Fibroblast of lung (primary cell): Measurements from ENCODE around the gene LSM7.

Experiments
- EZH2 ChIP-seq: IDR thresholded peaks from 2 replicates; pipeline ENCODE4 v1.5.1; 2012; ENCODE audit warnings: low read length, control low read depth, mild to moderate bottlenecking; ENCODE audit errors: missing control alignments
- TF ChIP-seq, protein P1 (sequence below), 2 donors: IDR thresholded peaks in 1 of 2; conservative IDR thresholded peaks in 1 of 2; 1 replicate in 1 of 2; 2 replicates in 1 of 2; pipeline ENCODE4 v1.5.1; 2011 to 2012; ENCODE audit warnings: low read length in 2 of 2, control low read depth in 1 of 2, inconsistent platforms in 1 of 2, low read depth in 1 of 2, mild to moderate bottlenecking in 1 of 2

- TF ChIP-seq, protein P1, sequence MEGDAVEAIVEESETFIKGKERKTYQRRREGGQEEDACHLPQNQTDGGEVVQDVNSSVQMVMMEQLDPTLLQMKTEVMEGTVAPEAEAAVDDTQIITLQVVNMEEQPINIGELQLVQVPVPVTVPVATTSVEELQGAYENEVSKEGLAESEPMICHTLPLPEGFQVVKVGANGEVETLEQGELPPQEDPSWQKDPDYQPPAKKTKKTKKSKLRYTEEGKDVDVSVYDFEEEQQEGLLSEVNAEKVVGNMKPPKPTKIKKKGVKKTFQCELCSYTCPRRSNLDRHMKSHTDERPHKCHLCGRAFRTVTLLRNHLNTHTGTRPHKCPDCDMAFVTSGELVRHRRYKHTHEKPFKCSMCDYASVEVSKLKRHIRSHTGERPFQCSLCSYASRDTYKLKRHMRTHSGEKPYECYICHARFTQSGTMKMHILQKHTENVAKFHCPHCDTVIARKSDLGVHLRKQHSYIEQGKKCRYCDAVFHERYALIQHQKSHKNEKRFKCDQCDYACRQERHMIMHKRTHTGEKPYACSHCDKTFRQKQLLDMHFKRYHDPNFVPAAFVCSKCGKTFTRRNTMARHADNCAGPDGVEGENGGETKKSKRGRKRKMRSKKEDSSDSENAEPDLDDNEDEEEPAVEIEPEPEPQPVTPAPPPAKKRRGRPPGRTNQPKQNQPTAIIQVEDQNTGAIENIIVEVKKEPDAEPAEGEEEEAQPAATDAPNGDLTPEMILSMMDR (conservative IDR thresholded peaks at IDR 0.05 in 1 of 2, IDR thresholded peaks at IDR 0.05 in 1 of 2; ENCODE audit: low read depth in 1 of 2, low read length in 2 of 2) = no peak
- no peak for TF ChIP-seq EZH2
Measured at GRCh38 chr19:2371656-2372055, 43.3 kb upstream of the LSM7 start.
